Loucy (cell line): Measurements from ENCODE around the gene ZNF516.

Experiments
- H2AFZ ChIP-seq: fragments of 200-600 bp; sonication (generic); 2 replicates; pipeline ENCODE4 v1.6.0; 2016; ENCODE audit warnings: antibody characterized with exemption, mild to moderate bottlenecking, low read length, moderate library complexity
- H3F3A ChIP-seq: fragments of 200-600 bp; 2 replicates; pipeline ENCODE4 v1.6.0; 2016; ENCODE audit warnings: antibody characterized with exemption, low read depth, mild to moderate bottlenecking
- H3K27me3 ChIP-seq: fragments of 200-600 bp; sonication (generic); 2 replicates; pipeline ENCODE4 v1.6.1; 2014; ENCODE audit warnings: low read length, mild to moderate bottlenecking; ENCODE audit not compliant: insufficient read depth, poor library complexity, severe bottlenecking
- H3K36me3 ChIP-seq: fragments of 200-600 bp; sonication (generic); 2 replicates; pipeline ENCODE4 v1.6.1; 2016; ENCODE audit warnings: low read length; ENCODE audit not compliant: insufficient read depth
- H3K4me1 ChIP-seq: fragments of 200-600 bp; sonication (generic); 2 replicates; pipeline ENCODE4 v1.5.1; 2014; ENCODE audit warnings: low read length, mild to moderate bottlenecking; ENCODE audit not compliant: insufficient read depth, poor library complexity, severe bottlenecking
- H3K4me2 ChIP-seq: fragments of 200-600 bp; sonication (generic); 2 replicates; pipeline ENCODE4 v1.6.0; 2014; ENCODE audit warnings: antibody characterized with exemption, low read length, low read depth, mild to moderate bottlenecking; ENCODE audit not compliant: poor library complexity, severe bottlenecking
- H3K4me3 ChIP-seq: fragments of 200-600 bp; sonication (generic); 2 replicates; pipeline ENCODE4 v1.5.1; 2014; ENCODE audit warnings: low read length, mild to moderate bottlenecking, mixed read lengths; ENCODE audit not compliant: poor library complexity, severe bottlenecking
- H3K79me2 ChIP-seq: fragments of 200-600 bp; sonication (generic); 2 replicates; pipeline ENCODE4 v1.6.1; 2014; ENCODE audit warnings: low read length; ENCODE audit not compliant: insufficient read depth
- H3K9ac ChIP-seq: fragments of 200-600 bp; sonication (generic); 2 replicates; pipeline ENCODE4 v1.6.0; 2014; ENCODE audit warnings: mild to moderate bottlenecking, low read depth, low read length, moderate library complexity; ENCODE audit not compliant: poor library complexity, severe bottlenecking
- H3K9me2 ChIP-seq: fragments of 200-600 bp; sonication (generic); replicated peaks from 2 replicates; pipeline ENCODE4 v1.6.1; 2016; ENCODE audit warnings: low read depth, low read length, mixed read lengths
- H3K9me3 ChIP-seq: fragments of 200-600 bp; sonication (generic); 2 replicates; pipeline ENCODE4 v1.6.1; 2014; ENCODE audit warnings: mild to moderate bottlenecking, antibody characterized with exemption, low read length, low read depth; ENCODE audit not compliant: insufficient read depth
- H4K20me1 ChIP-seq: fragments of 200-600 bp; sonication (generic); 2 replicates; pipeline ENCODE4 v1.6.0; 2014; ENCODE audit warnings: antibody characterized with exemption, low read length, mild to moderate bottlenecking; ENCODE audit not compliant: insufficient read depth, poor library complexity, severe bottlenecking
- EZH2phosphoT487 ChIP-seq: fragments of 200-600 bp; IDR thresholded peaks from 2 replicates; pipeline ENCODE4 v1.6.1; 2018; ENCODE audit warnings: antibody characterized with exemption, mild to moderate bottlenecking, moderate library complexity, borderline replicate concordance
- TF ChIP-seq, protein P1 (sequence below): fragments of 200-600 bp; sonication (generic); conservative IDR thresholded peaks from 2 replicates; pipeline ENCODE4 v1.5.1; 2014; ENCODE audit warnings: mild to moderate bottlenecking, antibody characterized with exemption, low read length

ZNF516 gene

DNA sequence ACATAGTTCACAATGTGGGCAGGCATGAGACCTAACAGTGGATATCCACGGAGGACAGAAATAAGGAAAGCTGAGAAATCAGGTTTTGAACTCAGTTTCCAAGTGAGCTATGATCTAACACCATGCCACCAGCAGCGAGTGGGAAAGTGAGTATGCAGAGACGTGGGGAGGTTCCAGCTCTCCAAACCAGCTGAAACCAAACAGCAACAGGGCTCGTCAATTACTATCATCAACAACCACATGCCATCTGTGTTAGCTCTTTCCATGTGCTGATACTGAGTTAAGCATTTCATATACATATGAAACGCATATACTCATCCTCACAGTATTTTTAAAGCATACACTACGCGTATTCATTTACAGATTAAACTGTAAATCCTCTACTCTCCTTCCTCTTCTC is 172.4 kb downstream of the ZNF516 start:
- H3K9me3 ChIP-seq = no peaks in the 10 kb centered on the region
- no peaks in the 10 kb centered on the region for H3K27me3 ChIP-seq

DNA sequence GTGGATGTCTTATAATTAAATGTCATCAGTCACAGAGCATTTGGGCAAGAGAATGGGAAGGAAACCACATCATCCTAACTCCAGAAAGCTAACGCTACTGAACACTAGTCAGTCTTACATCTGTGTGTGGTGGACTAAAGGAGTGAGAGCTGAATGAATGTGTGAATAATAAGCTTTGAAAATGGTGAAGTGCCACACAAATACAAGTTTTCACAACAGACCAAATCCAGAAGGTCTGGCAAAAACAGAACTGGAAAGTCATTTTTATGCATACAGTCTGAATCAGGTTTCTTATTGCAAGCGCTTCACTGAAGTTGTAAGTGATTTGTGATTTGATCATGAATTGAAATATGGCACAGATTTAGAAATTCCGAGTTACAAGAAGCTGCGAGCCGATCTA is 175.7 kb downstream of the ZNF516 start:
- Histone ChIP-seq H3K4me2 (no peak overlapping the region), H3K4me1 (no peaks in the 10 kb centered on the region), H3K9ac (no peak overlapping the region), H3K9me2 (no peaks in the 10 kb centered on the region), H3K79me2 (no peaks in the 10 kb centered on the region), H3K9me3 (no peaks in the 10 kb centered on the region), H3F3A (no peaks in the 10 kb centered on the region), H4K20me1 (no peaks in the 10 kb centered on the region), H3K27me3 (no peaks in the 10 kb centered on the region), H3K4me3 (no peak overlapping the region), H3K36me3 (no peaks in the 10 kb centered on the region), H2AFZ (no peak overlapping the region)
- no peak for TF ChIP-seq EZH2phosphoT487
- TF ChIP-seq, protein P1, sequence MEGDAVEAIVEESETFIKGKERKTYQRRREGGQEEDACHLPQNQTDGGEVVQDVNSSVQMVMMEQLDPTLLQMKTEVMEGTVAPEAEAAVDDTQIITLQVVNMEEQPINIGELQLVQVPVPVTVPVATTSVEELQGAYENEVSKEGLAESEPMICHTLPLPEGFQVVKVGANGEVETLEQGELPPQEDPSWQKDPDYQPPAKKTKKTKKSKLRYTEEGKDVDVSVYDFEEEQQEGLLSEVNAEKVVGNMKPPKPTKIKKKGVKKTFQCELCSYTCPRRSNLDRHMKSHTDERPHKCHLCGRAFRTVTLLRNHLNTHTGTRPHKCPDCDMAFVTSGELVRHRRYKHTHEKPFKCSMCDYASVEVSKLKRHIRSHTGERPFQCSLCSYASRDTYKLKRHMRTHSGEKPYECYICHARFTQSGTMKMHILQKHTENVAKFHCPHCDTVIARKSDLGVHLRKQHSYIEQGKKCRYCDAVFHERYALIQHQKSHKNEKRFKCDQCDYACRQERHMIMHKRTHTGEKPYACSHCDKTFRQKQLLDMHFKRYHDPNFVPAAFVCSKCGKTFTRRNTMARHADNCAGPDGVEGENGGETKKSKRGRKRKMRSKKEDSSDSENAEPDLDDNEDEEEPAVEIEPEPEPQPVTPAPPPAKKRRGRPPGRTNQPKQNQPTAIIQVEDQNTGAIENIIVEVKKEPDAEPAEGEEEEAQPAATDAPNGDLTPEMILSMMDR = no peak

More for the DNA sequence above, 172.4 kb downstream of the ZNF516 start:
- Histone ChIP-seq H3F3A (no peaks in the 10 kb centered on the region), H3K36me3 (no peaks in the 10 kb centered on the region), H3K4me2 (no peak overlapping the region), H4K20me1 (no peaks in the 10 kb centered on the region), H3K9me2 (no peaks in the 10 kb centered on the region), H3K4me3 (no peak overlapping the region), H2AFZ (no peak overlapping the region), H3K4me1 (no peaks in the 10 kb centered on the region), H3K79me2 (no peaks in the 10 kb centered on the region), H3K9ac (no peak overlapping the region)
- TF ChIP-seq, protein P1 = no peak
- no peak for TF ChIP-seq EZH2phosphoT487

DNA sequence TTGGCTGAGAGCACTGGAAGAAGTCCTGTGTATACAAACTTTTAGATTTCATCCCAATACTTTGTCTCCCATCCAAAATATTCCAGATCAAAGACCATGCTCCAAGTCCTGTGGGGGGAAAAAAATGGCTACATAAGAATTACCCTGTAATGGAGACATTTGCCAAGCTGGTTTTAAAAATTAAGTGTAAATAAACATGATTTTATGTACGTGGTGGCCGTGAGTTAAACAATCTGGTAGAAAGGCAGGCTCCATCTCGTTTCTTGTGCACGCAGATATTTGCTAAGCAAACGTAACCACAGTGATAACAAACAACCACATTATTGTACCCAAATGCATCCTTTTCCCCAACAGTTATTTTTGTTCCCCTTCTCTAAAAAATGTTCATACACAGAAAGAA is 176.4 kb downstream of the ZNF516 start:
- H3K9me2 ChIP-seq = no peaks in the 10 kb centered on the region
- no peaks in the 10 kb centered on the region for H3K9me3 ChIP-seq
- H3F3A ChIP-seq = no peaks in the 10 kb centered on the region
- no peak overlapping the region for H3K4me3 ChIP-seq
- no peak for TF ChIP-seq EZH2phosphoT487
- TF ChIP-seq, protein P1 = no peak
- H3K27me3 ChIP-seq = no peaks in the 10 kb centered on the region
- no peak overlapping the region for H2AFZ ChIP-seq
- no peak overlapping the region for H3K9ac ChIP-seq
- no peaks in the 10 kb centered on the region for H4K20me1 ChIP-seq
- no peaks in the 10 kb centered on the region for H3K79me2 ChIP-seq
- no peaks in the 10 kb centered on the region for H3K36me3 ChIP-seq
- no peak overlapping the region for H3K4me2 ChIP-seq
- no peaks in the 10 kb centered on the region for H3K4me1 ChIP-seq
